NCI-H774 (cell line): ENCODE measurements around the gene RNASE13.

Experiments
- DNase-seq: peaks from one replicate; lab custom pipeline; 2025; lab: John Stamatoyannopoulos, UW

RNASE13 gene

DNA sequence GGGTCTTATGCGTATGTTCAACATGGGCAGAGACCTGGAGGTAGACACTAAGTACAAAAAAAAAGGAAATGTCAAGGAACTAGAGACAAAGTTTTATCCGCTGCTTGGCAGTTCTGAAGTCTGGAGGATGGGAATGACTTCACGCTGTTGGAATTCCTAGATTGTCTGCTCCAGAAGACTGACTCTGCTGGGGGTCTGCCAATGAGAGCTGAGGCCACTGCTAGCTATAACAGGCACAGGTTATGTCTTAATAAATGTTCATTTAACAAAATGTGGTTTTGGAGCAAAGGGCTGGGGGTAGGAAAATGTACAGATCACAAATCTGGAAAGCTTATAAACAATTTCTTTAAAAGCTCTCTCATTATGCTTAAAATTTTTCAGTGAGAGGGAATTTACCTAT, 28.9 kb upstream of the RNASE13 start:
- DNase-seq, result no peak

DNA sequence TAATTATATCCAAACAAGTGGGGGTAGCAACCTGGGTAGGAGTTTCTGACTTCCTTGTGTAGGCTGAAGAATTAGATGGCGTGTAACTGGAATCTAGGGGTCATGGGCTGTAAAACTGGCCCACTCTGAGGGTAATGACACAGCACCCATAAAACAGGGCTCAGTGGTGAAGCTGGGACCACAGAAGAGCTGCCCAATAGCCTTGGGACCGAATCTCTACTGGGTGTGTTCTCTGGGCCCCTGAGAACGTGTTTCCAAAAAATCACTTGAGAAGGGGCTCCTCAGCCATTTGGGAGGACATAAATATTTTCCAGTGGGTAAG, 26.7 kb upstream of the RNASE13 start:
- no peak for DNase-seq

DNA sequence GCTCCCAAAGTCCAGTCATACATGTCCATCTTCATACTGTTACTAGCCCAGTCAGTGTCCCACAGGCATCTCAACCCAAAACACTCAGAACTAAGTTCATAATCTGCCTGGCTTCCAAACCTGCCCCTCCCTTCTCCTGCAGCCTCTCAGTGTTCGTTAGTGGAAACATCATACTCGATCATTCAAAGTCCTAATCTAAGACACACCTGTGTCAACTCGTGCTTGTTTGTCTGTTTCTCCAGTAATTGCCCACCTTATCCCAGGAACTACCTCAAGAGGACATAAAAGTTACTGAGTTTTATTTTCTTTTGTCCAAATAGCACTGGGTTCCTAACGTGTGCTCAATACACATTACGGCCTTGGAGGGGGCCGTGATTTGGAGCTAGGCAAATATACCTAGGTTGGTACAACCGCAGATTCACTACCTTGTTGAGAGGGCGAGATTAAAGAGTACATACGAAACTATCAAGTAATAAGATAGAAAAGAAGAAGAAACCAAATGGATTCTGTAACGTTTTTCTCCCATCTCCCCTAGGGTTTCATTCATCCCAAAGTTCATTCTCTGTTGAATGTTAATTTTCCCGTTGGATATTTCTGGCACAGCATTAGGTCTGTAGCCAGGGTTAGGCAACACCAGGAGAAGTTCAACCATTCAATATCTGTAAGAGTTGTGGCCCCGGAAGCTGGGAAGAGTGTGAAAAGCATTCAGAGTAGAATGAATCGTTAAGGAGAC, 26.2 kb upstream of the RNASE13 start:
- DNase-seq, result no peak

DNA sequence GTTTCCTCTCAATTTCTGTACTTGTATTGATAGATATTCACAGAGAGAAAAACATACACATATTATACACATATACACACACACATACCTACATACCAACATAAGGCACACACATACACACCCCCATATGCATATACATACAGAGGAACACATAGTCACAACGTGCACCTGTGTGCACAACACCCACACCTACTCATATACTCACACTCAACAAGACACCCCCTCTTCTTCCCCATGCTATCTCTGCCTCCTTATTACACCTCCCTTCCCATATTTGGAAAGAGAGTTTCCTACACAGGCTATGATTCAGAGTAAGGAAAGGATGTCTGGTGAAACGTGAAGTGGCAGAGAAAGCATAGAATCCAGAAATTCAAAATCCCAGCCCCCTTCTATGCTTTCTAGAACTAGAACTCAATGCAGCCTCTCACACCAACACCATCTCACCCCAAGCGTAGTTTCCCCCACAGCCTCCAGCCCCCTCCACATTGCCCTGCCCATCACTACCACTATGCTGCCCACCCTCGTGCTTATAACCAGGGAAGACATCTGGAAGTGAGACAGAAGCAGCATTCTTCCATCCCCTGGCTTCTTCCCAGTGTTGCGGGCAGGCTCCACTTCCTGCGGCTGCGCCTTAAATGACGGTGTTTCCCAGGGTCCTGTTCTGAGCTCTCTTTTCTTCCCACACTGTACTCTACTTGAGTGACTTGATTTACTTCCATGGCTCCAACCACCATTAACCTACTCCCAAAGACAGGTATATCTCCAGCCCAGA, 25.4 kb upstream of the RNASE13 start:
- DNase-seq, result no peak

DNA sequence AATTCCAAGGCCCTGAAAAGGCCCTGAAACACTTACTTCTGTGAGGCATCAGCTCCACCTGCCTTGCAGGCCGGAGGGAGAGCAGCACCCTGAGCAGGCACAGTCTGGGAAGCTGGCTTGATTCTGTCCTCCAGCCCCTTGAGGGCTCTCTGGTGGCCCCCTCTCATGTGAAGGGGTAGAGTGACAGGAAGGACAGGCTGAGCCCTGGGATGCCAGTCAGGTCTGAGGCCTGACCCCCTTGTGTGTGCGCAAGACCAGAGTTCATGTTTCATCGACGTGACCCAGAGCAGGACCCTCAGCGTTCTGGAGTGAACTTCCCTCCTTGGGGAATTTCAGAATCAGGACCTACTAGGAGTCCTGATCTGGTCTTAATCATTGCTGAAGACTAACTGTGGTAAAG, 24.3 kb upstream of the RNASE13 start:
- DNase-seq, result no peak

DNA sequence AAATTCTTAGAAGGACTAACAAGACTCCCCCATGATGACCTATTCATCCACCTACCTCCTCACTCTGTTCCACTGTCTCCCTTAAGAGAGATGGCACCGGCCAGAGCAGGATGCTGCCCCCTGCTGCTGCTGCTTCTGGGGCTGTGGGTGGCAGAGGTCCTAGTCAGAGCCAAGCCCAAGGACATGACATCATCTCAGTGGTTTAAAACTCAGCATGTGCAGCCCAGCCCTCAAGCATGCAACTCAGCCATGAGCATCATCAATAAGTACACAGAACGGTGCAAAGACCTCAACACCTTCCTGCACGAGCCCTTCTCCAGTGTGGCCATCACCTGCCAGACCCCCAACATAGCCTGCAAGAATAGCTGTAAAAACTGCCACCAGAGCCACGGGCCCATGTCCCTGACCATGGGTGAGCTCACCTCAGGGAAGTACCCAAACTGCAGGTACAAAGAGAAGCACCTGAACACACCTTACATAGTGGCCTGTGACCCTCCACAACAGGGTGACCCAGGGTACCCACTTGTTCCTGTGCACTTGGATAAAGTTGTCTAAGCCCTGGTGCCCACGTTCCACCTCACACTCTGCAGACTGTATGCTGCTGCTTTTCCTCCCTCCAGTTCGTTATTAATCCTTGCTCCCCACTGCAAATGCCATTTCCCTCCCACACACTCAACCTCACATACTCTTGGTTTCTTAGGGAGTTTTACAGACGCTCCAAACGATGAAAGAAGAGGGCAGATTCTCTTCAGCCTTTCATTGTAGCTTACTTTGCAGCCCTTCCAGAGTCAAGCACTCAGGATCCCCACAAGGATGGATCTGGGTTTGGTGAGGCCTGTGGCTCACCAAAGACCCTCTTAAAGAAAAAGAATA, 23.4 kb upstream of the RNASE13 start, which contains the start of gene RNASE8:
Gene RNASE8 (plus strand): TSS at position 20 of the 873 bp plus-strand sequence. CDS start 71 bp downstream, at position 91.
- DNase-seq, result no peak

DNA sequence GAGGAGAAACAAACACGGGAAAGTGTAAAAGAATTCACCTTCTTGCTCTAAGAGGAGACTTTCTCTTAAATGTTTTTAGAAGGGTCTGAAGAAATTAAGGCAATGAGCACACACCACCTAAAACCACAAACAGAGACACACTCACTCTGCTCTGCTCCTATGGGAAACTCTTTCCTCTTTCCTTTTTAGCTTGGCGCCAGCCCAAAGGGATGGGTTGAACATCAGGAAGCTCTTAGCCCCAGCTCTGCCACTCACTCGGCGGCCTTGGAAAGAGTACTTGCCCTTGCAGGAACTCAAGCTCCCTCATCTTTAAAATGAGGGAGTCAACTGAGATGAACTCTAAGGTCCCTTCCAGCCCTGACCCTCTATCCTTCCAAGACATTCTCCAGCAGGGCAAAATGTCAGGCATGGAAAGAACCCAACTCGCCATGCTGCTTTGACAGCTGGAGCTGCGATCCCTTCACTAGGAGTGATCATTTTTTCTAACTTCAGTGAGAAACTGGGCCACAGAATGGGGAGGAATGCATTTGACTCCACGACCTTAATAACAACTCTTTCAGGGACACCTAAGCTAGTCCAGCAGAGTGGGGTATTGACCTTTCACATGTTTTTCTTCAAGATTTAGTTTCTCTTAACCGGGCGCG, 22.0 kb upstream of the RNASE13 start:
- DNase-seq, result no peak

DNA sequence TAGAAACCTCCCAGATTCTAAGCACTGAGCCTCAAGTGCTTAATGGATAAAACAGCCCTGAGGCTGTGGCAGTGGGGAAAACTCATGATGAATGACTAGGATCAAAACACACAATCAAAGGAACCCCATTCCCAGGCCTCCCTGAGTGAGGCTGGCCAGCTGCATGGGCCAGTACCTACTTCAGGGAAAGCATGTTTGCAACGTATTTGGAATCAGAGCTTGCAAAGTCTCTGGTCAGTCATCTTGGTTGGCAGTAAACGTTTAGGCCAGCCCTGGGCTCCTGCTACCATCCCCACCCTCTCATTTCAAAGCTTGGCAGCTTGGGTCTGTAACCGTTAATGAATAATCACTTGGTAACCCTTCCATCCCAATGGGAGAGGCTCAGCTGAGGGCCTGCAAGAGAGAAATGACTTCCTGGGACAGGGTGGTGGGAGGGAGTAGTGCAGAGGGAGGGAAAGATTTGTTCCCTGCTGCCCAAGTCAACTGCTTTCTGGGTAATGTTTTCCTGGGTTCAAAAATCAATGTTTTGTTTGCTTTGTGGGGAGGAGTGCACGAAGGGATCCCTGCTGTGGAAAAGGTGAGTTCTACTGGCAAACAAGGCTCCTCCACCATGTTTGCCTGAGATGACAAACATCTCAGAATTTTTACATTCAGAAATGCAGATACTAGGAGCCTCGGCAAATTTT, 21.0 kb upstream of the RNASE13 start:
- DNase-seq, result no peak

DNA sequence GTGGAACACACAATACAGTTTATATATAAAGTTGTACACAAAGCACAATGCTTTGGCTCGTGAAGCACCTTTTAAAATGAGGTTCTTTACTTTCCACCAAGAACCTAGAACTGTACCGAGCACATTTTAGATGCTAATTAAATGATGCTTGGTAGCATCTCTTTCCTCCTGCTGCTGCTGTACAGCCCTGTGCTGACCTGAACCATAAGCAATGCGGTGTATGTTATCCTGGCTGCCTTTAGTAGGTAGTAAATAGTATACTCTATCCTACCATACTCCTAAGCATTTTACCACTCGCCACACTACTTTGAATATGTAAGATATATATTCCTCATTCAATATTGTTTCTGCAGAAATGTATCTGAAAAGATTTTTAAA, 20.1 kb upstream of the RNASE13 start:
- DNase-seq, result no peak

DNA sequence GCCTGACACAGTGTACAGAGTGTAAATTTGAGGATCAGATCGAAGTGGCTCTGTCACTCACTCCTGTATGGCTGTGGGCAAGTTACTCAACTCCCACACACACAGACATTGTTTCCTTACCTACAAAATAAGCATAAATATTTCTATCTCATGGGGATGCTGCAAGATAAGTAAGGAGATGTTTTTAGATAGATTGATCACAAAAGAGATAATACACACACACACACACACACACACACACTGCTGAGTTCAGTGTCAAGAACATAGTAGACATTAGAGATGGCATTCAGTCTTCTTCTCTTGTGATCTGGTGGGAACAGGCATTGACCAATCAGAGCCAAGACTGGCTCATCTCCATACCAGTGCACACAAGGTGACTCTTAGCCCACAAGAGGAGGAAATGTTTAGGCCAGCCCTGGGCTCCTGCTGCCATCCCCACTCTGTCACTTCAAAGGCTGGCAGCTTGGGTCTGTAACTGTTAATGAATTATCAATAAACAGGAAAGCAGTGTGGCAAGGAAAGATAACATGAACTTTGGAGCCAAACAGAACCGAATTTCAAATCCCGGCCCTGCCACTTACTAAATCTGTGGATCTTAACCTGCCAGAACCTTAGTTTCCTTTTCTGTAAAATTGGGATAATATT, 19.6 kb upstream of the RNASE13 start:
- no peak for DNase-seq

DNA sequence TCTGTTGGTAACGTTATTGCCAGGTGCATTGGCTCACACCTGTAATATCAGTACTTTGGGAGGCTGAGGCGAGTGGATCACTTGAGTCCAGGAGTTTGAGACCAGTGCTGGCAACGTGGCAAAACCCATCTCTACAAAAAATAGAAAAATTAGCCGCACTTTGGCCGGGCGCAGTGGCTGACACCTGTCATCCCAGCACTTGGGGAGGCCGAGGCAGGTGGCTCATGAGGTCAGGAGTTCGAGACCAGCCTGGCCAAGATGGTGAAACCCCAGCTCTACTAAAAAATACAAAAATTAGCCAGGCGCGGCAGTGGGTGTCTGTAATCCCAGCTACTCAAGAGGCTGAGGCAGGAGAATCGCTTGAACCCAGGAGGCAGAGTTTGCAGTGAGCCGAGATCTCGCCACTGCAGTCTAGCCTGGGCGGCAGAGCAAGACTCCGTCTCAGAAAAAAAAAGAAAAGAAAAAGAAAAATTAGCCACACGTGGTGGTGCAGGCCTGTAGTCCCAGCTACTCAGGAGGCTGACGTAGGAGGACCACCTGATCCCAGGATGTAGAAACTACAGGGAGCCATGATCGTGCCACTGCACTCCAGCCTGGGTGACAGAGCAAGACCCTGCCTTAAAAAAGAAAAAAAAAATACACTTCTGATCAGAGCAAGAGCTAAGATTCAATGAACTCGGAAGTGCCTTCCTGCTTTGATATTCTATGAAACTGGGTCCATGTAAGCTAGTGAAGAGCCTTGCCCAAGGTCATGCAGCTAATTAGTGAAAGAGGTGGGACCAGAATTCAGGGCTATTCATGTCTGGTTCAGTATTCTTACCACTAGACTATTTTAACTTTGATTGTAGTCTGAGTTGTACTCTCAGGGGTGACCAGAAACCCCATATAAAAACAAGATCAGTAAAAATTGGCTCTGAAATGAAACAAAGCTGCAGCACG, 18.8 kb upstream of the RNASE13 start:
- no peak for DNase-seq

DNA sequence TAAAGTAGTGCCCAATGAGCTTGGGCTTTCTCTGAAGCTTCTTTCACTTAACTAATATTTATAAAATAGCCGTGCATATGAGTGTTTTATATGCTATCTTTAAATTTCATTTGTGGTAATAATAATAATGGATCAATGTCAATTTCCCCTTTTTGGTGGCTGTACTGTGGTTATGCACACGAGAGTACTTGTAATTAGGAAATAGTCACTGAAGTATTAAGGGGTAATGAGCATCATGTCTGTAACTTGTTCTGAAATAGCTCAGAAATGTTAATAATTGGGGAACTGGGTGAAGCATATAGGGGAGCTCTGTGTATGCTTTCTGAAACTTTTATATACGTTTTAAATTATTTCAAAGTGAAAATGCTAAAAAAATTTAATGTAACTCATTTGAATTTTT, 16.0 kb upstream of the RNASE13 start:
- DNase-seq, result no peak

DNA sequence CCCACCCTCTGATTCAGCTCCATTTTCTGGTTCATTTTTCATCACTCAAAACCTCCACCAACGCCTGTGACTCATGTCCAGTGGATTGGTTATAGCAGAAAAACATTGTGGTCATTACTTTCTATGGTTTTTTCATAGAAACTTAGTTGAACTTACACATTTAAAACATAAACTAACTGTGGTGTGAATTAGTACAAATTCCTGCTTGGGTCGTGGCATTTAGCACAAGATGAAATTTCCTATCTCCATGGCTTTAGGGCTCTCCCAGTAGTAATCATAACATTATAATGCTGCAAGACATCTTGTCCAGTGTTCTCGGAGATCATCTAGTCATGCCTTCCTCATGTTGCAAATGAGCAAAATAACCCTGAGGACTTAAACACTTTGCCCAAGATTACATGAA, 14.7 kb upstream of the RNASE13 start:
- DNase-seq, result no peak

DNA sequence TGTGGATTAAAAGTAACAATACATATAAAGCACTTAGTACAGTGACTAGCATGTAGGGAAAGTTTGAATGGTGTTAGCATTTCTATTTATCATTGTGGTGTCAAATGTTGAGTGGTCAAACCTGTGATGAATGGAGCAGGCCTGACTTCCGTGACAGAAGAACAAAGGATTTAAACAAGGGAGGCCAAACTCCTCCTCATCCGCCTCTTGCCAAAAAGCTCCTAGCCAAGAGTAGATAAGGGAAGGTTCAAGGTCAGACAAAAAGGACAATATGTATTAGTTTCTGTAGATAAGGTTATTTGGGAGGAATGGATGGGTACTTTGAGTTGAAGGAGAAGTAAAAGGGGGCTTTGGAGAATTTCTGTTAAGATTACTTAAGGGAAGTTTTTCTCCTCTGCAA, 14.0 kb upstream of the RNASE13 start:
- DNase-seq, result no peak

DNA sequence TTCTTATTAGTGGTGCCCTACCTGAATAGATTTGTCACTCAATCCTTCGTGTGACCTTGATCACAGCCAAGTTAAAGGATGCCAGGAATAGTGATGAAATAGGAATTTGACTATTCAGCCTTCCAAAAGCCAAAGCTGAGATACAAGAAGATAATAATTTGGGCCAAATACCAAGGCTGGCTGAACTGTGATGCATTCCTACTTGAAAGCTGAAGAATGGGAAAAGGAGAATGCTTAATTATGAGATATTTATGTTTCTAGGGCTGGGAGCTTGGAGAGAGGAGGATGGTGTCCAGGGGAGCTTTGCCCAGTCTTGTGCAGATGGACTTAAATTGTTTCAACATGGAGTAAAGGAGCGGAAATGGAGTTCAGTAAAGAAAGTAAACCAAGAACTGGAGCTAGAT, 12.8 kb upstream of the RNASE13 start:
- no peak for DNase-seq

DNA sequence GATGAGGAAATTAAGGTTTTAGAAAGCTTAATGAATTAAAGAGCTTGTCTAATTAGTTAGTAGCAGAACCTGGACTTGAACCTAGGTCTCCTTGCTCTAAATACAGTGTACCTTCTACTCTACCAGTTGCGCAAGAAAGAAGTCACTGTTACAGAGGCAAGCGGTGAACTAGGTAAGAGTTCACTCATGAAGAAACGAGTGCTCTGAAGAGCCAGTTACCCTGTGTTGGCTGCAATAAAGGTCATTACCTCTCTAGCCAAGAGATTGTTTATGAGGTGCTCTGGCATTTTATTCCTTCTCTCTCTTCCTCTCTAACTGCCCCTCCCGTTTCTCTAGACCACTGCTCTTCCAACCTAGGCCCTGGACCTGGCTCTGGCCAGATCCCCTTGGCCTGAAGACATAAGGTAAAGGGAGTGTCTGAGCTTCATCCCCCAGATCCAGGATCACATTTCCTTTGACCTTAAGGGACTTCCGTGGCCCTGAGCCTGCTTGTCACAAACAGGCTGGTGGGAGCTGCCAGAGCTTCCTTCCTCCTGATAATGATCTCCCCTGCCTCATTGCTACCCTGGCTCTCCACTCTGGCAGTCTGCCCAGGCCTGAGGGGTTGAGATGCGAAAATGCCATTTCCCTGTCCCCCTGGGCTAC, 9.5 kb upstream of the RNASE13 start:
- DNase-seq, result no peak

DNA sequence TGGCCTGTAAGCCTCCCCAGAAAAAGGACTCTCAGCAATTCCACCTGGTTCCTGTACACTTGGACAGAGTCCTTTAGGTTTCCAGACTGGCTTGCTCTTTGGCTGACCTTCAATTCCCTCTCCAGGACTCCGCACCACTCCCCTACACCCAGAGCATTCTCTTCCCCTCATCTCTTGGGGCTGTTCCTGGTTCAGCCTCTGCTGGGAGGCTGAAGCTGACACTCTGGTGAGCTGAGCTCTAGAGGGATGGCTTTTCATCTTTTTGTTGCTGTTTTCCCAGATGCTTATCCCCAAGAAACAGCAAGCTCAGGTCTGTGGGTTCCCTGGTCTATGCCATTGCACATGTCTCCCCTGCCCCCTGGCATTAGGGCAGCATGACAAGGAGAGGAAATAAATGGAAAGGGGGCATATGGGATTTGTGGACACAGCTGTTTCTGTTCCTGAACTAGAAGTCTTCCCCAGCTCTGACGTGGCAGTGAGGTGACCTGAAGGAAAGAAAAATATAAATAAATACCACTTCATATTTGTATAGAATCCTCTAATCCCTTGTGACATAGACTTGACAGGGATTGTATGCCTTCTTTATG, 8.9 kb upstream of the RNASE13 start:
- DNase-seq, result no peak

DNA sequence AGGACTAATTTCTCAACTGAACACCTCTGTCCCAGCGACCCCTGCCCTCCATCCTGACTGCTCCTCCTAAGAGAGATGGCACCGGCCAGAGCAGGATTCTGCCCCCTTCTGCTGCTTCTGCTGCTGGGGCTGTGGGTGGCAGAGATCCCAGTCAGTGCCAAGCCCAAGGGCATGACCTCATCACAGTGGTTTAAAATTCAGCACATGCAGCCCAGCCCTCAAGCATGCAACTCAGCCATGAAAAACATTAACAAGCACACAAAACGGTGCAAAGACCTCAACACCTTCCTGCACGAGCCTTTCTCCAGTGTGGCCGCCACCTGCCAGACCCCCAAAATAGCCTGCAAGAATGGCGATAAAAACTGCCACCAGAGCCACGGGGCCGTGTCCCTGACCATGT, 8.3 kb upstream of the RNASE13 start:
- DNase-seq, result no peak
